AML-193 (cell line): ENCODE data around the gene SLC35A3.
"Not testable (repeated sequence)": the region's sequence is repeated elsewhere in the genome, so short reads cannot be mapped to it uniquely, and the experiment has no call there.

ENCODE experiments used
- DNase-seq, 2 experiments: peaks; one replicate each; lab custom pipeline; 2025; lab: John Stamatoyannopoulos, UW

SLC35A3 gene

GRCh38 chr1:100036718-100037655, 67.2 kb downstream of the SLC35A3 start:
- DNase-seq: peak; percentile 17 to 43

GRCh38 chr1:100037656-100037926, 67.8 kb downstream of the SLC35A3 start:
- DNase-seq: no peak

- DNase-seq: peak; percentile 60 to 70
These were observed 68.3 kb downstream of the SLC35A3 start for GRCh38 chr1:100037927-100038659.

GRCh38 chr1:100038660-100039287, 69.0 kb downstream of the SLC35A3 start:
- peak; percentile 26 to 41 for DNase-seq

- DNase-seq: no peak
These were observed 69.8 kb downstream of the SLC35A3 start for GRCh38 chr1:100039591-100039990.

- DNase-seq: no peak
These were observed 75.4 kb downstream of the SLC35A3 start for GRCh38 chr1:100045206-100045605.

GRCh38 chr1:100047235-100047708, 77.5 kb downstream of the SLC35A3 start:
- not testable (repeated sequence) for DNase-seq

GRCh38 chr1:100050139-100050538, 80.3 kb downstream of the SLC35A3 start:
- no peak for DNase-seq

- peak; percentile 12 to 49 for DNase-seq
These were observed 81.6 kb downstream of the SLC35A3 start for GRCh38 chr1:100051401-100051800.

GRCh38 chr1:100051893-100052292, 82.1 kb downstream of the SLC35A3 start:
- no peak for DNase-seq

- DNase-seq: no peak
These were observed 83.3 kb downstream of the SLC35A3 start for GRCh38 chr1:100053119-100053518.

- DNase-seq: no peak
These were observed 83.9 kb downstream of the SLC35A3 start for GRCh38 chr1:100053727-100054126.

- DNase-seq: no peak
These were observed 91.9 kb downstream of the SLC35A3 start for GRCh38 chr1:100061681-100062080.

- no peak for DNase-seq
These were observed 95.6 kb downstream of the SLC35A3 start for GRCh38 chr1:100065183-100065968.

- DNase-seq: no peak
These were observed 96.1 kb downstream of the SLC35A3 start for GRCh38 chr1:100065969-100066227.

- DNase-seq: no peak
These were observed 100.6 kb downstream of the SLC35A3 start for GRCh38 chr1:100070201-100070939.

- no peak for DNase-seq
These were observed 103.7 kb downstream of the SLC35A3 start for GRCh38 chr1:100073531-100073930.

GRCh38 chr1:100074604-100075395, 105.0 kb downstream of the SLC35A3 start:
- no peak for DNase-seq

- no peak for DNase-seq
These were observed 106.0 kb downstream of the SLC35A3 start for GRCh38 chr1:100075773-100076172.

GRCh38 chr1:100076319-100076718, 106.5 kb downstream of the SLC35A3 start:
- no peak for DNase-seq

- no peak for DNase-seq
These were observed 106.9 kb downstream of the SLC35A3 start for GRCh38 chr1:100076744-100077143.
